OCI-LY1 (cell line): Measurements from ENCODE around the gene KLF3.

Experiments used
- H2AFZ ChIP-seq: fragments of 200-600 bp; sonication (generic), shearing (Covaris generic); 2 replicates; pipeline ENCODE4 v1.6.0; 2014; ENCODE audit warnings: antibody characterized with exemption, mild to moderate bottlenecking, low read length
- H3F3A ChIP-seq: fragments of 200-600 bp; sonication (generic), shearing (Covaris generic); 2 replicates; pipeline ENCODE4 v1.6.0; 2014; ENCODE audit warnings: mild to moderate bottlenecking, antibody characterized with exemption, low read length, moderate library complexity; ENCODE audit not compliant: insufficient read depth
- H3K27ac ChIP-seq: fragments of 200-600 bp; sonication (generic); 2 replicates; pipeline ENCODE4 v1.5.1; 2014; ENCODE audit warnings: low read length, mixed run types, mild to moderate bottlenecking, low read depth; ENCODE audit not compliant: poor library complexity, severe bottlenecking
- H3K27me3 ChIP-seq: fragments of 200-600 bp; sonication (generic); 2 replicates; pipeline ENCODE4 v1.6.0; 2014; ENCODE audit warnings: antibody characterized with exemption, mild to moderate bottlenecking, low read length, moderate library complexity; ENCODE audit not compliant: insufficient read depth
- H3K36me3 ChIP-seq: fragments of 200-600 bp; sonication (generic); 2 replicates; pipeline ENCODE4 v1.6.1; 2014; ENCODE audit warnings: mild to moderate bottlenecking, antibody characterized with exemption, low read length, moderate library complexity, mixed read lengths; ENCODE audit not compliant: insufficient read depth
- H3K4me1 ChIP-seq: fragments of 200-600 bp; sonication (generic); 2 replicates; pipeline ENCODE4 v1.5.1; 2014; ENCODE audit warnings: mild to moderate bottlenecking, low read length, moderate library complexity; ENCODE audit not compliant: insufficient read depth, severe bottlenecking
- H3K4me2 ChIP-seq: fragments of 200-600 bp; sonication (generic), shearing (Covaris generic); 2 replicates; pipeline ENCODE4 v1.6.1; 2014; ENCODE audit warnings: low read length
- H3K4me3 ChIP-seq: fragments of 200-600 bp; sonication (generic); 2 replicates; pipeline ENCODE4 v1.5.1; 2014; ENCODE audit warnings: low read length, low read depth, mild to moderate bottlenecking, mixed read lengths; ENCODE audit not compliant: poor library complexity, severe bottlenecking
- H3K79me2 ChIP-seq: fragments of 200-600 bp; shearing (Covaris generic); 2 replicates; pipeline ENCODE4 v1.6.1; 2016; ENCODE audit warnings: mixed run types, low read length, mixed read lengths; ENCODE audit not compliant: insufficient read depth
- H3K9ac ChIP-seq: fragments of 200-600 bp; sonication (generic), shearing (Covaris generic); 2 replicates; pipeline ENCODE4 v1.6.1; 2014; ENCODE audit warnings: mild to moderate bottlenecking, low read length, mixed read lengths
- H3K9me2 ChIP-seq: fragments of 200-600 bp; sonication (generic), shearing (Covaris generic); 2 replicates; pipeline ENCODE4 v1.6.1; 2014; ENCODE audit warnings: low read depth, mild to moderate bottlenecking, low read length, mixed read lengths
- H3K9me3 ChIP-seq: fragments of 200-600 bp; shearing (Covaris generic); 2 replicates; pipeline ENCODE4 v1.6.1; 2014; ENCODE audit warnings: low read length, mixed read lengths
- H4K20me1 ChIP-seq: fragments of 200-600 bp; sonication (generic), shearing (Covaris generic); 2 replicates; pipeline ENCODE4 v1.6.0; 2016; ENCODE audit warnings: mild to moderate bottlenecking, low read length; ENCODE audit not compliant: insufficient read depth
- CTCF ChIP-seq: fragments of 200-600 bp; sonication (generic), shearing (Covaris generic); IDR thresholded peaks from 2 replicates; pipeline ENCODE4 v1.5.1; 2017; ENCODE audit warnings: mild to moderate bottlenecking, antibody characterized with exemption, low read length, moderate library complexity, mixed read lengths
- EZH2 ChIP-seq: fragments of 200-600 bp; sonication (generic), shearing (Covaris generic); IDR thresholded peaks from 2 replicates; pipeline ENCODE4 v1.8.0; 2017; ENCODE audit warnings: borderline replicate concordance, mixed run types, mild to moderate bottlenecking, antibody characterized with exemption, low read length, moderate library complexity, mixed read lengths

Gene KLF3

GRCh38 chr4:38693569-38693968 is 29.6 kb downstream of the KLF3 start:
- H3F3A ChIP-seq, result no peaks in the 10 kb centered on the region
- no peak for TF ChIP-seq CTCF
- no peak for TF ChIP-seq EZH2
- H3K79me2 ChIP-seq, result no peaks in the 10 kb centered on the region
- no peaks in the 10 kb centered on the region for H3K36me3 ChIP-seq
- H3K9me3 ChIP-seq, result no peaks in the 10 kb centered on the region
- no peaks in the 10 kb centered on the region for H3K4me1 ChIP-seq
- H3K4me2 ChIP-seq, result no peak overlapping the region
- no peaks in the 10 kb centered on the region for H3K9me2 ChIP-seq
- no peak overlapping the region for H2AFZ ChIP-seq
- H3K27ac ChIP-seq, result no peak overlapping the region
- H4K20me1 ChIP-seq, result no peaks in the 10 kb centered on the region
- no peak overlapping the region for H3K9ac ChIP-seq
- H3K4me3 ChIP-seq, result no peak overlapping the region
- H3K27me3 ChIP-seq, result no peaks in the 10 kb centered on the region

- Histone ChIP-seq H3K9ac (no peak overlapping the region), H4K20me1 (no peaks in the 10 kb centered on the region), H3K4me3 (no peak overlapping the region), H3F3A (no peaks in the 10 kb centered on the region), H3K79me2 (no peaks in the 10 kb centered on the region), H3K4me2 (no peak overlapping the region), H3K4me1 (no peaks in the 10 kb centered on the region), H3K27ac (no peak overlapping the region), H3K36me3 (no peaks in the 10 kb centered on the region), H3K9me2 (no peaks in the 10 kb centered on the region), H3K9me3 (no peaks in the 10 kb centered on the region), H2AFZ (no peak overlapping the region), H3K27me3 (no peaks in the 10 kb centered on the region)
- no peak for TF ChIP-seq CTCF
- no peak for TF ChIP-seq EZH2
These were observed 30.3 kb downstream of the KLF3 start for GRCh38 chr4:38694330-38694729.

- TF ChIP-seq CTCF (no peak), EZH2 (no peak)
- H3F3A ChIP-seq, result no peaks in the 10 kb centered on the region
- no peak overlapping the region for H3K27ac ChIP-seq
- no peaks in the 10 kb centered on the region for H3K9me2 ChIP-seq
- no peaks in the 10 kb centered on the region for H3K4me1 ChIP-seq
- H3K9me3 ChIP-seq, result no peaks in the 10 kb centered on the region
- no peaks in the 10 kb centered on the region for H3K36me3 ChIP-seq
- H3K4me3 ChIP-seq, result no peak overlapping the region
- no peak overlapping the region for H3K9ac ChIP-seq
- H2AFZ ChIP-seq, result no peak overlapping the region
- no peaks in the 10 kb centered on the region for H3K79me2 ChIP-seq
- H3K4me2 ChIP-seq, result no peak overlapping the region
- no peaks in the 10 kb centered on the region for H4K20me1 ChIP-seq
- H3K27me3 ChIP-seq, result no peaks in the 10 kb centered on the region
These were observed 31.8 kb downstream of the KLF3 start for GRCh38 chr4:38695809-38696208.
